Stomach (tissue), 9 donors: ENCODE results near the gene SDK2. TPM values are rescaled to one million over a fixed set of nuclear protein-coding genes. Genes with fewer than 3 reads are reported as not detected.

ENCODE experiments used
- DNase-seq, 2 donors: peaks; one replicate each; pipeline versions ENCODE4 v3.0.0 to v3.0.0-alpha.2; 2013 to 2019
- H3K27ac ChIP-seq, 5 donors: fragments of 200-600 bp in 4 of 5; sonication (generic) in 4 of 5; one replicate each; pipeline ENCODE4 v1.5.1; 2013 to 2019; ENCODE audit warnings: mild to moderate bottlenecking in 1 of 5, moderate library complexity in 1 of 5
- H3K27me3 ChIP-seq, 3 donors: fragments of 200-600 bp; sonication (generic); one replicate each; pipeline ENCODE4 v1.5.1; 2017 to 2019; ENCODE audit warnings: mixed run types in 1 of 3
- H3K36me3 ChIP-seq, 4 donors: fragments of 200-600 bp; sonication (generic); 1 replicate in 3 of 4; 2 replicates in 1 of 4; pipeline ENCODE4 v1.5.1; 2016 to 2019
- H3K4me1 ChIP-seq, 4 donors: fragments of 200-600 bp; sonication (generic); one replicate each; pipeline ENCODE4 v1.5.1; 2016 to 2019
- H3K4me3 ChIP-seq, 4 donors: fragments of 200-600 bp; sonication (generic) in 3 of 4; one replicate each; pipeline ENCODE4 v1.5.1; 2016 to 2019; ENCODE audit warnings: mild to moderate bottlenecking in 1 of 4
- H3K9me3 ChIP-seq, 4 donors: fragments of 200-600 bp; sonication (generic); one replicate each; pipeline ENCODE4 v1.5.1; 2016 to 2019
- CTCF ChIP-seq, 7 experiments: fragments of 450-650 bp in 4 of 7; fragments of 200-600 bp in 3 of 7; sonication (generic) in 3 of 7; IDR thresholded peaks; one replicate each; pipeline ENCODE4 v1.5.1; 2016 to 2019; ENCODE audit warnings: antibody characterized with exemption in 7 of 7, control low read depth in 2 of 7, mild to moderate bottlenecking in 1 of 7
- EP300 ChIP-seq: sonication (generic); formaldehyde crosslinking; IDR thresholded peaks from one replicate; pipeline ENCODE4 v1.6.1; 2017; ENCODE audit warnings: antibody characterized with exemption
- POLR2A ChIP-seq, 4 donors: fragments of 450-650 bp; IDR thresholded peaks; one replicate each; pipeline ENCODE4 v1.6.1; 2016; ENCODE audit warnings: antibody characterized with exemption in 4 of 4, control low read depth in 2 of 4, mild to moderate bottlenecking in 1 of 4, moderate library complexity in 1 of 4
- POLR2AphosphoS5 ChIP-seq, 3 donors: sonication (generic); formaldehyde crosslinking; IDR thresholded peaks; one replicate each; pipeline ENCODE4 v1.6.1; 2016; ENCODE audit warnings: antibody characterized with exemption in 3 of 3
- WGBS, 5 donors: extraction: QIAGEN DNeasy Blood & Tissue Kit in 3 of 5; methylation state at CpG; one replicate each; pipeline versions ENCODE4 v1.1.5 to v1.1.7; 2013 to 2018; 5-methylcytosine and 5-hydroxymethylcytosine counted together
- intact Hi-C: fragments of 100-400 bp; cut with DNase I; formaldehyde crosslinking; loops from one replicate; pipeline ENCODE4 v1.15.1; 2023; ENCODE audit warnings: low total_unique reads
- polyA plus RNA-seq, 3 donors: library from polyadenylated mRNA; stranded (reverse); fragments of 200-250 nt; gene quantifications; one replicate each; pipeline ENCODE4 v1.2.3, GENCODE V29; 2013
- total RNA-seq, 5 donors: library from RNA; depleted of rRNA; stranded (reverse); fragments of >200 nt; gene quantifications; one replicate each; pipeline versions ENCODE4 v1.1.0 to v1.2.3, GENCODE V29; 2014 to 2016
- donor health status: healthy with polysubstance abuse.
- donor health status: Bipolar disorder and iron deficiency.
- donor health status: healthy.

Gene SDK2
- total and polyA plus RNA-seq, 8 donors, result under 0.01 to 9.6 (median 0.44) TPM; not detected in 1

GRCh38 chr17:73414171-73414955, 229.9 kb downstream of the SDK2 start:
- WGBS, 5 donors, result 82 to 91% (median 87%) methylated on average over 17 to 20 of the region's 20 CpGs
- Histone ChIP-seq H3K9me3 (no peaks in the 10 kb centered on the region), H3K4me3 (no peak overlapping the region), H3K4me1 (no peaks in the 10 kb centered on the region), H3K36me3 (no peaks in the 10 kb centered on the region), H3K27ac (no peak overlapping the region), H3K27me3 (no peaks in the 10 kb centered on the region)
- TF ChIP-seq POLR2AphosphoS5 (IDR thresholded peaks at IDR 0.05) (no peak), EP300 (no peak), POLR2A (IDR thresholded peaks at IDR 0.05) (no peak), CTCF (IDR thresholded peaks at IDR 0.05) (no peak)
- intact Hi-C loops, result no loop called here
- DNase-seq, result no peak

GRCh38 chr17:73412914-73413313, 231.3 kb downstream of the SDK2 start:
- intact Hi-C loops, result no loop called here
- WGBS, 5 donors, result 69 to 74% (median 74%) methylated on average over 7 of the region's 7 CpGs
- H3K4me3 ChIP-seq, result no peak overlapping the region
- H3K9me3 ChIP-seq, result no peaks in the 10 kb centered on the region
- H3K27me3 ChIP-seq, result no peaks in the 10 kb centered on the region
- no peak overlapping the region for H3K27ac ChIP-seq
- H3K4me1 ChIP-seq, result no peaks in the 10 kb centered on the region
- DNase-seq, result no peak
- TF ChIP-seq POLR2A (IDR thresholded peaks at IDR 0.05) (no peak), EP300 (no peak), CTCF (IDR thresholded peaks at IDR 0.05) (no peak), POLR2AphosphoS5 (IDR thresholded peaks at IDR 0.05) (no peak)
- no peaks in the 10 kb centered on the region for H3K36me3 ChIP-seq

- H3K9me3 ChIP-seq, result no peaks in the 10 kb centered on the region
- H3K36me3 ChIP-seq, result no peaks in the 10 kb centered on the region
- peak in 1 of 2 donors; percentile 50 for DNase-seq
- H3K27me3 ChIP-seq, result no peaks in the 10 kb centered on the region
- TF ChIP-seq EP300 (no peak), CTCF (IDR thresholded peaks at IDR 0.05) (no peak), POLR2A (IDR thresholded peaks at IDR 0.05) (no peak), POLR2AphosphoS5 (IDR thresholded peaks at IDR 0.05) (no peak)
- intact Hi-C loops, result no loop called here
- WGBS, 5 donors, result 66 to 78% (median 75%) methylated on average over 13 of the region's 13 CpGs
- no peak overlapping the region for H3K4me3 ChIP-seq
- H3K27ac ChIP-seq, result no peak overlapping the region
- H3K4me1 ChIP-seq, result no peaks in the 10 kb centered on the region
These were observed 232.9 kb downstream of the SDK2 start for GRCh38 chr17:73411313-73411747.

- DNase-seq, result no peak
- no peaks in the 10 kb centered on the region for H3K9me3 ChIP-seq
- intact Hi-C loops, result no loop called here
- TF ChIP-seq POLR2AphosphoS5 (IDR thresholded peaks at IDR 0.05) (no peak), EP300 (no peak), POLR2A (IDR thresholded peaks at IDR 0.05) (no peak), CTCF (IDR thresholded peaks at IDR 0.05) (no peak)
- no peaks in the 10 kb centered on the region for H3K27me3 ChIP-seq
- H3K27ac ChIP-seq, result peak overlapping the region in 1 of 5 donors; percentile 26
- no peak overlapping the region for H3K4me3 ChIP-seq
- WGBS, 5 donors, result 47 to 52% (median 51%) methylated on average over 11 of the region's 11 CpGs
- H3K36me3 ChIP-seq, result no peaks in the 10 kb centered on the region
- no peaks in the 10 kb centered on the region for H3K4me1 ChIP-seq
These were observed 233.5 kb downstream of the SDK2 start for GRCh38 chr17:73410586-73411312.
